MCF 10A (cell line): ENCODE data around the gene PRDM2. TPM values are rescaled to one million over a fixed set of nuclear protein-coding genes. Genes with fewer than 3 reads are reported as not detected.

Source experiments
- BruUV-seq: library from RNA; stranded (reverse); fragments of 400-500 nt; replicated peaks from 2 replicates; lab custom pipeline; 2021; lab: Mats Ljungman, UMichigan
- CTCF ChIA-PET: fragments of 300-600 bp; sonication (Branson Sonifier 250); formaldehyde crosslinking; extraction: SDS; loops from one replicate; lab custom pipeline; 2021; ENCODE audit warnings: antibody characterized with exemption, inconsistent platforms; lab: Yijun Ruan, JAX
- POLR2A ChIA-PET: fragments of 300-600, 350-650 bp; sonication (Branson Sonifier 250); formaldehyde crosslinking; extraction: SDS; loops from one replicate; lab custom pipeline; 2020; ENCODE audit warnings: antibody characterized with exemption, inconsistent platforms; lab: Yijun Ruan, JAX
- DNase-seq: peaks from one replicate; pipeline ENCODE4 v3.0.0-alpha.2; 2018; ENCODE audit not compliant: unreplicated experiment
- H3K27ac Mint-ChIP-seq: one replicate; pipeline ENCODE4 v1.8.0; 2022; ENCODE audit warnings: mild to moderate bottlenecking, low read depth, mixed read lengths; ENCODE audit not compliant: unreplicated experiment
- H3K27me3 Mint-ChIP-seq: one replicate; pipeline ENCODE4 v1.8.0; 2022; ENCODE audit warnings: mixed read lengths; ENCODE audit not compliant: insufficient read depth, unreplicated experiment
- H3K36me3 Mint-ChIP-seq: one replicate; pipeline ENCODE4 v1.8.0; 2022; ENCODE audit warnings: mild to moderate bottlenecking, moderate library complexity, mixed read lengths; ENCODE audit not compliant: insufficient read depth, unreplicated experiment
- H3K4me1 Mint-ChIP-seq: one replicate; pipeline ENCODE4 v1.8.0; 2022; ENCODE audit warnings: mixed read lengths; ENCODE audit not compliant: insufficient read depth, unreplicated experiment
- H3K4me3 Mint-ChIP-seq: one replicate; pipeline ENCODE4 v1.8.0; 2022; ENCODE audit warnings: mild to moderate bottlenecking, moderate library complexity, mixed read lengths; ENCODE audit not compliant: unreplicated experiment
- H3K9me3 Mint-ChIP-seq: one replicate; pipeline ENCODE4 v1.8.0; 2022; ENCODE audit warnings: mixed read lengths; ENCODE audit not compliant: unreplicated experiment
- CTCF ChIP-seq: fragments of 200-600 bp; IDR thresholded peaks from one replicate; pipeline ENCODE4 v1.8.0; 2022; ENCODE audit warnings: antibody characterized with exemption, mild to moderate bottlenecking; ENCODE audit not compliant: unreplicated experiment
- intact Hi-C: fragments of 100-400 bp; cut with micrococcal nuclease; formaldehyde crosslinking; loops from 2 replicates; pipeline ENCODE4 v1.14.1; 2022
- total RNA-seq: library from RNA; stranded (reverse); gene quantifications from 2 replicates; pipeline ENCODE4 v1.2.3, GENCODE V29; 2022

The PRDM2 gene
- total RNA-seq, 1 experiment from 2014 or later = 26.6 TPM

GRCh38 chr1:13832536-13832935, 132.5 kb downstream of the PRDM2 start:
- Mint-ChIP-seq H3K9me3 (no peaks in the 10 kb centered on the region), H3K27ac (peak overlapping the region; percentile 59), H3K4me3 (no peak overlapping the region), H3K27me3 (no peaks in the 10 kb centered on the region), H3K4me1 (peaks cover 16% of the 10 kb centered on the region), H3K36me3 (peaks cover 6% of the 10 kb centered on the region)
- intact Hi-C loops = no loop called here
- DNase-seq = peak; percentile 76
- no peak for TF ChIP-seq CTCF
- BruUV-seq = no TSS peak
- POLR2A ChIA-PET = interaction anchor here (0.5 to 0.7 kb wide), 3 partner anchors 73 to 118 kb away, joined by 3 to 5 read pairs (median 4); no protein-coding TSS in a partner anchor
- CTCF ChIA-PET = interaction anchor here (0.6 kb wide), 1 partner anchor 13 kb away, joined by 3 read pairs; no protein-coding TSS in a partner anchor

- H3K4me3 Mint-ChIP-seq = no peak overlapping the region
- DNase-seq = peak; percentile 20
- intact Hi-C loops = no loop called here
- POLR2A ChIA-PET = no interaction called here
- no peak overlapping the region for H3K27ac Mint-ChIP-seq
- BruUV-seq = no TSS peak
- H3K27me3 Mint-ChIP-seq = no peaks in the 10 kb centered on the region
- H3K36me3 Mint-ChIP-seq = no peaks in the 10 kb centered on the region
- H3K4me1 Mint-ChIP-seq = peaks cover 16% of the 10 kb centered on the region
- H3K9me3 Mint-ChIP-seq = no peaks in the 10 kb centered on the region
- CTCF ChIA-PET = interaction anchor here (0.9 kb wide), 1 partner anchor 129 kb away, joined by 5 read pairs; no protein-coding TSS in a partner anchor
- TF ChIP-seq CTCF = no peak
These were observed 136.1 kb downstream of the PRDM2 start for GRCh38 chr1:13836136-13836535.

- TF ChIP-seq CTCF = no peak
- intact Hi-C loops = no loop called here
- no peaks in the 10 kb centered on the region for H3K36me3 Mint-ChIP-seq
- no peak overlapping the region for H3K4me3 Mint-ChIP-seq
- DNase-seq = no peak
- H3K4me1 Mint-ChIP-seq = peaks cover 16% of the 10 kb centered on the region
- H3K27ac Mint-ChIP-seq = no peak overlapping the region
- H3K9me3 Mint-ChIP-seq = no peaks in the 10 kb centered on the region
- BruUV-seq = no TSS peak
- ChIA-PET POLR2A (no interaction called here), CTCF (interaction anchor here (0.9 kb wide), 1 partner anchor 129 kb away, joined by 5 read pairs; no protein-coding TSS in a partner anchor)
- no peaks in the 10 kb centered on the region for H3K27me3 Mint-ChIP-seq
These were observed 136.6 kb downstream of the PRDM2 start for GRCh38 chr1:13836631-13837030.

- Mint-ChIP-seq H3K9me3 (no peaks in the 10 kb centered on the region), H3K36me3 (no peaks in the 10 kb centered on the region), H3K4me1 (peaks cover 8% of the 10 kb centered on the region), H3K27me3 (no peaks in the 10 kb centered on the region), H3K27ac (no peak overlapping the region), H3K4me3 (no peak overlapping the region)
- intact Hi-C loops = no loop called here
- ChIA-PET POLR2A (interaction anchor here (0.6 to 1.1 kb wide), 2 partner anchors 10 to 41 kb away, joined by 3 read pairs; no protein-coding TSS in a partner anchor), CTCF (no interaction called here)
- BruUV-seq = no TSS peak
- no peak for DNase-seq
- TF ChIP-seq CTCF = no peak
These were observed 138.2 kb downstream of the PRDM2 start for GRCh38 chr1:13838236-13838635.
